ENCODE measurements around the gene MRPS14.

Gene MRPS14

DNA sequence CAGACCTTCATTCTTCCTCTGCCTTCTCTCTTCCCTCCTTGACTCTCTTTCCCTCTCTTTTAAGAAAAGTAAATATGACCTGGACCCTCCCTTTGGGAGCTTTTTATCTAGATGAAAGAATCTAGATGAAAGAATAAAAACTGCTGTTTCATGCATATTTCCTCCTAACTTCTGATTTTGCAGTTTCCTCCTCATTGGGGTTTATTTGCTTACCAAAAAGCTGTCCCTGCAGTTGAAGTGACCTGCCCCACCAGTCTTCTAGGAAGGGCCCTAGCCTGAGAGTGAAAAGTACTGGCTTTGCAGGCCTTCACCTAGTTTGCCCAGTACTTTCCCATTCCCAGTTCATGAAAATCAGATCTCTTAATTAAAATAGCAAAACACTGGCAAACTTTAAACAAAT lies 51.8 kb downstream of the MRPS14 start:
- TF ChIP-seq, protein P1, sequence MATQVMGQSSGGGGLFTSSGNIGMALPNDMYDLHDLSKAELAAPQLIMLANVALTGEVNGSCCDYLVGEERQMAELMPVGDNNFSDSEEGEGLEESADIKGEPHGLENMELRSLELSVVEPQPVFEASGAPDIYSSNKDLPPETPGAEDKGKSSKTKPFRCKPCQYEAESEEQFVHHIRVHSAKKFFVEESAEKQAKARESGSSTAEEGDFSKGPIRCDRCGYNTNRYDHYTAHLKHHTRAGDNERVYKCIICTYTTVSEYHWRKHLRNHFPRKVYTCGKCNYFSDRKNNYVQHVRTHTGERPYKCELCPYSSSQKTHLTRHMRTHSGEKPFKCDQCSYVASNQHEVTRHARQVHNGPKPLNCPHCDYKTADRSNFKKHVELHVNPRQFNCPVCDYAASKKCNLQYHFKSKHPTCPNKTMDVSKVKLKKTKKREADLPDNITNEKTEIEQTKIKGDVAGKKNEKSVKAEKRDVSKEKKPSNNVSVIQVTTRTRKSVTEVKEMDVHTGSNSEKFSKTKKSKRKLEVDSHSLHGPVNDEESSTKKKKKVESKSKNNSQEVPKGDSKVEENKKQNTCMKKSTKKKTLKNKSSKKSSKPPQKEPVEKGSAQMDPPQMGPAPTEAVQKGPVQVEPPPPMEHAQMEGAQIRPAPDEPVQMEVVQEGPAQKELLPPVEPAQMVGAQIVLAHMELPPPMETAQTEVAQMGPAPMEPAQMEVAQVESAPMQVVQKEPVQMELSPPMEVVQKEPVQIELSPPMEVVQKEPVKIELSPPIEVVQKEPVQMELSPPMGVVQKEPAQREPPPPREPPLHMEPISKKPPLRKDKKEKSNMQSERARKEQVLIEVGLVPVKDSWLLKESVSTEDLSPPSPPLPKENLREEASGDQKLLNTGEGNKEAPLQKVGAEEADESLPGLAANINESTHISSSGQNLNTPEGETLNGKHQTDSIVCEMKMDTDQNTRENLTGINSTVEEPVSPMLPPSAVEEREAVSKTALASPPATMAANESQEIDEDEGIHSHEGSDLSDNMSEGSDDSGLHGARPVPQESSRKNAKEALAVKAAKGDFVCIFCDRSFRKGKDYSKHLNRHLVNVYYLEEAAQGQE (IDR thresholded peaks at IDR 0.05; ENCODE audit: insufficient read depth in 1 of 2, low read depth in 2 of 2, low read length in 2 of 2) = no peak
- no peak for TF ChIP-seq SIN3A (IDR thresholded peaks at IDR 0.05; ENCODE audit: borderline replicate concordance, insufficient read depth, low read length)
- TF ChIP-seq FOXP2 (optimal IDR thresholded peaks at IDR 0.05; ENCODE audit: borderline replicate concordance, extremely low read depth, extremely low read length, insufficient read depth) = no peak
- TF ChIP-seq POLR2AphosphoS5 (IDR thresholded peaks at IDR 0.05; ENCODE audit: low read depth, low read length) = no peak
- no peak for TF ChIP-seq TAF1 (IDR thresholded peaks at IDR 0.05; ENCODE audit: borderline replicate concordance, insufficient read depth, low read length)

DNA sequence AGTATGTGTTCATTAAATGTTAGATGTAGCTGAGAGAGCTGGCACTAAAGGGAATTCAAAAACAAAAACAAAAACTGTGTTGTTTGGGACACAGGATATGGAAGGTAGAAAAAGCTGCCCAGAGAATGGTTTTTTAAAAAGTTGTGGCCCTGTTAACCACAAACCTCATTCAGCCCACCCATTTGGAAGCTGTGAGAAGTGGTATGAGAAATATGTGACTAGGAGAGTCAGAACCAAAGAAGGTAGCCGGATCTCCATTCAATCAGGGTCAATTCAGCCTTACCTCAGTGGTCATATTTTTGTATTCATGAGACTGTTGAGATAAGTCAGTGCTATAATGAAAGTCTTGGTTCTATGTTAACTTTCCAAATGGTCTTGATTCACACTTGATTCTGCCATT lies 53.2 kb downstream of the MRPS14 start:
- no peak for TF ChIP-seq TAF1 (IDR thresholded peaks at IDR 0.05; ENCODE audit: borderline replicate concordance, insufficient read depth, low read length)
- no peak for TF ChIP-seq SIN3A (IDR thresholded peaks at IDR 0.05; ENCODE audit: borderline replicate concordance, insufficient read depth, low read length)
- TF ChIP-seq POLR2AphosphoS5 (IDR thresholded peaks at IDR 0.05; ENCODE audit: low read depth, low read length) = no peak
- no peak for TF ChIP-seq FOXP2 (optimal IDR thresholded peaks at IDR 0.05; ENCODE audit: borderline replicate concordance, extremely low read depth, extremely low read length, insufficient read depth)
- TF ChIP-seq, protein P1 (IDR thresholded peaks at IDR 0.05; ENCODE audit: insufficient read depth in 1 of 2, low read depth in 2 of 2, low read length in 2 of 2) = no peak

DNA sequence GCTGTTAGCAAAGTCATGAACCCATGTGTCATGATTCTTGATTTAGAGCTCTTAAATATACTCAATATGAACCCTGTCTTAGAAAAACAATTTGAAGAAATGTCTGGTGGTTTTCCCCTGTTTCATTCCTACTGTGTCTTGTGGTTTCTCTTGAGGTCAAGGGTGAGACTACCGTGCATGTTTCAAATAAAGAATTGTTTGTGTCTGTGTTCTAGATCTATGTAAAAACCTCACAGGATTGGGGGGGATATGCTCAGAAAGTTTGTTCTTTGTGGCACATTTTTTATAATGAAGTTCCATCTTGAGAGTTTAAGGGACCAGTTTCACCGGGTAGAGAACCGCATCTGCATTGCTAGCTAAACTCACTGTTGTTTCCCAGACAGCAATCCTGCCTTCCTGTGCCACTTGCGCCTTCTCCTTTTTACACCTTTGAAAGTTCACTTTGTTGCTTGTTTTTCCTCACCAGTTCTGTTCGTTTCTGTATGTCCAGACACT lies 54.4 kb downstream of the MRPS14 start:
- no peak for TF ChIP-seq POLR2AphosphoS5 (IDR thresholded peaks at IDR 0.05; ENCODE audit: low read depth, low read length)
- no peak for TF ChIP-seq TAF1 (IDR thresholded peaks at IDR 0.05; ENCODE audit: borderline replicate concordance, insufficient read depth, low read length)
- TF ChIP-seq, protein P1 (IDR thresholded peaks at IDR 0.05; ENCODE audit: insufficient read depth in 1 of 2, low read depth in 2 of 2, low read length in 2 of 2) = no peak
- no peak for TF ChIP-seq SIN3A (IDR thresholded peaks at IDR 0.05; ENCODE audit: borderline replicate concordance, insufficient read depth, low read length)
- TF ChIP-seq FOXP2 (optimal IDR thresholded peaks at IDR 0.05; ENCODE audit: borderline replicate concordance, extremely low read depth, extremely low read length, insufficient read depth) = no peak

DNA sequence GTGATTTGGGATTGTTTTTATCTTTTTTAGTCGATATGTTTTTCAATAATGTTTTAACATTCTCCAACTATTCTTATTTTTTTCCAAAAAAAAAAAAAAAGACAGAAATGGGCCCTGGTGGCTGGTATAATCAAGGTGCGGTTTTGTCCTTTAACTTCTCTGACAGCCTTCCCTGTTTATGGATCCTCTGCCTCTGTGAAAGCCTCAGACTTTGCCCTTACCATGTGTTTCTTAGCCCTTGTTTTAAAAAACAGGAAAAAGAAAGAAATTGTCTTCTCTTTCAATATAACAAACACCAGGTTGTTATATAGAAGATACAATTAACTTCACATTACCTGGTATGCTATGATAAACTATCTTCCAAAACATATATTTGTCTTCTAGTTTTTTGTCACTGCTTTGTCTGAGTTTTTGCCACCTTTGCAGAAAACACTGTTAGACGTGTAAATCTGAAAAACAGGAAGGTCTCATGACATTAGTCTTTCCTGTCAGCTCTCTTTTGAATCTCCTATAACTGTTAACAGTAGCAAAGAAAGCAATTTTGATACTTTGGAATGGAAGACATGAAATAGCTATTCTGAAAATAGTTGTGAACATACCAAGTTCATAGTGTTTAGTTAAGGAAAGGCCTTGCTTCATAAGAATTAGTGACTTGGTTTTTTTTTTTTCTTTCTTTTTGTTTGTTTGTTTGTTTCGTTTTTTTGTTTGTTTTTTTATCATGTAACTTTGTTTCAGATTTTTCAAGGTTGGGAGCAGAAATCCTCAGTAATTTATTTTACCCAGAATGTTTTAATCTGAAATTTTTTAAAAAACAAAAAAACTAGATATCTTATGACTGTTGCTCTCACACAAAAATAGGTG lies 55.1 kb downstream of the MRPS14 start:
- TF ChIP-seq POLR2AphosphoS5 (IDR thresholded peaks at IDR 0.05; ENCODE audit: low read depth, low read length) (no peak), FOXP2 (optimal IDR thresholded peaks at IDR 0.05; ENCODE audit: borderline replicate concordance, extremely low read depth, extremely low read length, insufficient read depth) (no peak), SIN3A (IDR thresholded peaks at IDR 0.05; ENCODE audit: borderline replicate concordance, insufficient read depth, low read length) (no peak)

DNA sequence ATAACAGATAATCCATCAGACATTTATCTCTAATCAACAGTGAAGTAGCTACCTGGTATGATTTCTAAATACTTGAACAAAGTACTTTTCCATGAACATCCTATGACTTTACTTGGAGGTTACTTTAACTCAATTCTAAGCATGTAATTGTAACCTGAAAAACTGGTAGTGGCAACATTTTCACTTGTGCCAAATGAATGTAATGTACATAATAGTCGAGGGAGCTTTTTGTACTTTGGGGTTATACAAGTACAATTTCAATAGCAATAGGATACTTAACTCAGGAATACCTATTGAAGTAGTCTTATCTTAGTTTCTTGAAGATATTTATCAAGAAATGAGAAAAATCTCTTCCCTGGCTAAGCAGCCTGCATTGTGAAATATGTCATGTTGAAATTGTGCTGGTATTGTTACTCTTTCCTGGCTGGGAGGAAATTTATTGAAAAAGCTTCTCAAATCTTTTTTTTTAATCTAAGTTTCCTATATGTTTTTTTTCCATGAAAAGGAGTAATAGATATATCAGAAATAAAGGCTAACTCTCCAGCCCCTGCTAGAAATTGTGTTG lies 57.1 kb downstream of the MRPS14 start:
- TF ChIP-seq, protein P1 (IDR thresholded peaks at IDR 0.05; ENCODE audit: insufficient read depth in 1 of 2, low read depth in 2 of 2, low read length in 2 of 2) = no peak
- no peak for TF ChIP-seq POLR2AphosphoS5 (IDR thresholded peaks at IDR 0.05; ENCODE audit: low read depth, low read length)
- no peak for TF ChIP-seq FOXP2 (optimal IDR thresholded peaks at IDR 0.05; ENCODE audit: borderline replicate concordance, extremely low read depth, extremely low read length, insufficient read depth)
- TF ChIP-seq TAF1 (IDR thresholded peaks at IDR 0.05; ENCODE audit: borderline replicate concordance, insufficient read depth, low read length) = no peak
- TF ChIP-seq SIN3A (IDR thresholded peaks at IDR 0.05; ENCODE audit: borderline replicate concordance, insufficient read depth, low read length) = no peak

All from PFSK-1 (cell line).